Chondrocyte (in vitro differentiated cells): ENCODE measurements around the gene SPAG8. TPM values are rescaled to one million over a fixed set of nuclear protein-coding genes. Genes with fewer than 3 reads are reported as not detected.

Source experiments
- DNase-seq: peaks from one replicate; pipeline ENCODE4 v3.0.0; 2021; ENCODE audit warnings: mixed read lengths, low spot score
- H3K27ac Mint-ChIP-seq: one replicate; pipeline ENCODE4 v1.8.0; 2021; ENCODE audit warnings: mild to moderate bottlenecking, moderate library complexity, mixed read lengths; ENCODE audit not compliant: unreplicated experiment
- H3K27me3 Mint-ChIP-seq: 2 replicates; pipeline ENCODE4 v1.8.0; 2021; ENCODE audit warnings: low read depth, mixed read lengths
- H3K36me3 Mint-ChIP-seq: 2 replicates; pipeline ENCODE4 v1.8.0; 2021; ENCODE audit warnings: low read depth, mixed read lengths
- H3K4me1 Mint-ChIP-seq: 2 replicates; pipeline ENCODE4 v1.8.0; 2021; ENCODE audit warnings: low read depth, mild to moderate bottlenecking, mixed read lengths
- H3K4me3 Mint-ChIP-seq: one replicate; pipeline ENCODE4 v1.8.0; 2021; ENCODE audit warnings: mild to moderate bottlenecking, moderate library complexity, mixed read lengths; ENCODE audit not compliant: unreplicated experiment
- H3K9me3 Mint-ChIP-seq: 2 replicates; pipeline ENCODE4 v1.8.0; 2021; ENCODE audit warnings: low read depth, mixed read lengths
- CTCF ChIP-seq: fragments of 200-600 bp; sonication (generic); IDR thresholded peaks from 2 replicates; pipeline ENCODE4 v1.5.0; 2021; ENCODE audit warnings: antibody characterized with exemption, mild to moderate bottlenecking, moderate library complexity
- total RNA-seq: library from RNA; stranded (reverse); gene quantifications from 3 replicates; pipeline ENCODE4 v1.2.1, GENCODE V29; 2021

Gene SPAG8
- total RNA-seq, 1 donor from 2014 or later: 0.30 TPM

GRCh38 chr9:35831040-35831439, 19.0 kb upstream of the SPAG8 start:
- Mint-ChIP-seq H3K4me3 (no peak overlapping the region), H3K27ac (no peak overlapping the region), H3K9me3 (no peaks in the 10 kb centered on the region), H3K27me3 (no peaks in the 10 kb centered on the region), H3K36me3 (no peaks in the 10 kb centered on the region), H3K4me1 (peaks cover 46% of the 10 kb centered on the region)
- no peak for TF ChIP-seq CTCF
- DNase-seq: peak; percentile 30

- DNase-seq: no peak
- Mint-ChIP-seq H3K36me3 (no peaks in the 10 kb centered on the region), H3K27me3 (no peaks in the 10 kb centered on the region), H3K27ac (peak overlapping the region; percentile 88), H3K4me1 (peaks cover 47% of the 10 kb centered on the region), H3K4me3 (peak overlapping the region; percentile 81), H3K9me3 (no peaks in the 10 kb centered on the region)
- TF ChIP-seq CTCF: no peak
Measured at GRCh38 chr9:35829764-35830096, 17.7 kb upstream of the SPAG8 start.

GRCh38 chr9:35829084-35829763, 17.2 kb upstream of the SPAG8 start, which contains the start of gene TMEM8B:
TSS of gene TMEM8B (plus strand) at chr9:35829228. CDS start at chr9:35829448, 220 bp downstream.
- peaks cover 43% of the 10 kb centered on the region for H3K4me1 Mint-ChIP-seq
- H3K9me3 Mint-ChIP-seq: no peaks in the 10 kb centered on the region
- peak within 1 kb of the TSS; percentile 99 for H3K4me3 Mint-ChIP-seq
- TF ChIP-seq CTCF: no peak
- no peak for DNase-seq
- H3K27me3 Mint-ChIP-seq: no peaks in the 10 kb centered on the region
- H3K27ac Mint-ChIP-seq: peak within 1 kb of the TSS; percentile 97
- no peaks in the 10 kb centered on the region for H3K36me3 Mint-ChIP-seq

- H3K9me3 Mint-ChIP-seq: no peaks in the 10 kb centered on the region
Measured at GRCh38 chr9:35828716-35829083, 16.6 kb upstream of the SPAG8 start, which contains the start of gene FAM221B. TSS of gene FAM221B (minus strand) at chr9:35828732. CDS start at chr9:35826161, 2,571 bp downstream.

GRCh38 chr9:35827486-35827885, 15.4 kb upstream of the SPAG8 start:
- no peak for TF ChIP-seq CTCF
- H3K27ac Mint-ChIP-seq: peak overlapping the region; percentile 59
- peak overlapping the region; percentile 39 for H3K4me3 Mint-ChIP-seq
- DNase-seq: no peak
- H3K36me3 Mint-ChIP-seq: no peaks in the 10 kb centered on the region
- H3K27me3 Mint-ChIP-seq: no peaks in the 10 kb centered on the region
- H3K9me3 Mint-ChIP-seq: no peaks in the 10 kb centered on the region
- H3K4me1 Mint-ChIP-seq: peaks cover 35% of the 10 kb centered on the region

More at GRCh38 chr9:35828716-35829083, 16.6 kb upstream of the SPAG8 start, which contains the start of gene FAM221B:
- Mint-ChIP-seq H3K36me3 (no peaks in the 10 kb centered on the region), H3K27ac (peak within 1 kb of the TSS; percentile 97), H3K27me3 (no peaks in the 10 kb centered on the region), H3K4me1 (peaks cover 40% of the 10 kb centered on the region), H3K4me3 (peak within 1 kb of the TSS; percentile 99)
- DNase-seq: no peak
- no peak for TF ChIP-seq CTCF
